ENCODE measurements around the gene KCTD5. TPM values are rescaled to one million over a fixed set of nuclear protein-coding genes. Genes with fewer than 3 reads are reported as not detected.

The KCTD5 gene
- total RNA-seq, 1 experiment from 2014 or later = 49.4 TPM

DNA sequence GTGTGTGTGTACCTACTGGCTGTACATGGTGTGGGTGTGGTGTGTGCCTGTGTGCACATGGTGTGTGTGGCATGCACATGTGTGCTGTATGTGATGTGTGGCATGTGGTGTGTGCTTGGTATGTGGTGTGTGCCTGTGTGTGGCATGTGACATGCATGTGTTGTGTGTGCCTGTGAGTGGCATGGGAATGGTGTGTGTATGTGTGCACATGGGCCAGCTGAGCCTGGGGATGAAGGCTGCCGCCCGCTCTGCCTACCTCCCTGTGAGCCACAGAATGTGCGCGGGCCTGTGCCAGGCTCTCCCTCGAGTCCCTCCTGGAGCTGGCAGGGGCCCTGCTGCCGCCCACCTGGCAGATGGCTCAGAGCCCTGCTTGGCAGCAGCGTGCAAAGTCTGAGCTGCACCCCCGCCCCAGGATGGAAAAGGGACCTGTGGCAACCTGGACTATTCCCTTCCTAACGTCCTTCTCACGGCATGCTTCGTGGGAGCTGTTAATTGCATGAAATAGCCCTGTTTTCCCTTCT is 28.4 kb downstream of the KCTD5 start:
- Mint-ChIP-seq H3K27me3 (ENCODE audit: insufficient read depth, unreplicated experiment) (no peaks in the 10 kb centered on the region), H3K4me1 (ENCODE audit: insufficient read depth, unreplicated experiment) (no peaks in the 10 kb centered on the region), H3K27ac (ENCODE audit: low read depth, unreplicated experiment) (no peak overlapping the region), H3K36me3 (ENCODE audit: insufficient read depth, unreplicated experiment) (peaks cover 40% of the 10 kb centered on the region), H3K4me3 (ENCODE audit: unreplicated experiment) (no peak overlapping the region), H3K9me3 (ENCODE audit: unreplicated experiment) (no peaks in the 10 kb centered on the region)
- no peak for DNase-seq (ENCODE audit: unreplicated experiment)
- TF ChIP-seq, protein P1, sequence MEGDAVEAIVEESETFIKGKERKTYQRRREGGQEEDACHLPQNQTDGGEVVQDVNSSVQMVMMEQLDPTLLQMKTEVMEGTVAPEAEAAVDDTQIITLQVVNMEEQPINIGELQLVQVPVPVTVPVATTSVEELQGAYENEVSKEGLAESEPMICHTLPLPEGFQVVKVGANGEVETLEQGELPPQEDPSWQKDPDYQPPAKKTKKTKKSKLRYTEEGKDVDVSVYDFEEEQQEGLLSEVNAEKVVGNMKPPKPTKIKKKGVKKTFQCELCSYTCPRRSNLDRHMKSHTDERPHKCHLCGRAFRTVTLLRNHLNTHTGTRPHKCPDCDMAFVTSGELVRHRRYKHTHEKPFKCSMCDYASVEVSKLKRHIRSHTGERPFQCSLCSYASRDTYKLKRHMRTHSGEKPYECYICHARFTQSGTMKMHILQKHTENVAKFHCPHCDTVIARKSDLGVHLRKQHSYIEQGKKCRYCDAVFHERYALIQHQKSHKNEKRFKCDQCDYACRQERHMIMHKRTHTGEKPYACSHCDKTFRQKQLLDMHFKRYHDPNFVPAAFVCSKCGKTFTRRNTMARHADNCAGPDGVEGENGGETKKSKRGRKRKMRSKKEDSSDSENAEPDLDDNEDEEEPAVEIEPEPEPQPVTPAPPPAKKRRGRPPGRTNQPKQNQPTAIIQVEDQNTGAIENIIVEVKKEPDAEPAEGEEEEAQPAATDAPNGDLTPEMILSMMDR (IDR thresholded peaks at IDR 0.05; ENCODE audit: unreplicated experiment) = no peak
- intact Hi-C loops (cut with micrococcal nuclease) = no loop called here
- CTCF ChIA-PET = no interaction called here
- POLR2A ChIA-PET = no interaction called here
- BruUV-seq (replicated peaks) = no TSS peak

DNA sequence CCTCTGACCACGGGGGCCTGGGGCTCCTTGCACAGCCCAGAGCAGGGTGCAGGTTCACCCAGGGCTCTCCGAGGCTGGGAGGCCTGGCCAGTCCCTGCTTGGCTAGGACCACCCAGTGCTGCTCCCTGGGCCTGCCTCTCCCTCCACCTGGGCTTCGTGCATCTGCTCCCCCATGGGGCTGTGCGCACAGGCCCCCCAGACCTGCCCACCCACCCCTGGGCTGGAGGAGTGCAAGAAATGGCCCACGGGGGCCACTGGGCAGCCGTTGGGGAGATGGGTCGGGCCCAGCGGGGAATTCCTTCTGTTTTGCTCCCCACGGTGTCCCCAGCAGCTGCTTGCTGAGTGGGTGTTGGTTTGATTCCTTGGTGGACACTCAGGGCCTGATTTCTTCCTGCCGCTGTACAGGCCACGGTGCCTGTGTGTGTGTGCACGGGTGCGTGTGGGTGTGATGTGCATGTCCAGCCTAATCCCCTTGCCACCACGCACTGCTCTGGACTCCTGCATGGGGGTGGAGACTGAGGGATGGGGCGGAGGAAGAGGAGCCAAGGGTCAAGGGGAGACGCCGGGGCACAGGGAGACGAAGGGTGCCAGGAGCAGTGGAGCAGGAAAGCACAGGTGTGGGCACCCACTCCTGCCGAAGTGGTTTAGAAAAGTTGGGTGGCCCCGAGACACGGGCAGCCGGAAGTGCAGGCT is 29.2 kb downstream of the KCTD5 start:
- TF ChIP-seq, protein P1 (IDR thresholded peaks at IDR 0.05; ENCODE audit: unreplicated experiment) = no peak
- Mint-ChIP-seq H3K4me1 (ENCODE audit: insufficient read depth, unreplicated experiment) (no peaks in the 10 kb centered on the region), H3K9me3 (ENCODE audit: unreplicated experiment) (no peaks in the 10 kb centered on the region), H3K27ac (ENCODE audit: low read depth, unreplicated experiment) (no peak overlapping the region), H3K27me3 (ENCODE audit: insufficient read depth, unreplicated experiment) (no peaks in the 10 kb centered on the region), H3K36me3 (ENCODE audit: insufficient read depth, unreplicated experiment) (peaks cover 40% of the 10 kb centered on the region), H3K4me3 (ENCODE audit: unreplicated experiment) (no peak overlapping the region)
- BruUV-seq (replicated peaks) = no TSS peak
- intact Hi-C loops (cut with micrococcal nuclease) = no loop called here
- POLR2A ChIA-PET = interaction anchor here (0.6 kb wide), 1 partner anchor 59 kb away, joined by 5 read pairs; no protein-coding TSS in a partner anchor
- no peak for DNase-seq (ENCODE audit: unreplicated experiment)
- CTCF ChIA-PET = no interaction called here

DNA sequence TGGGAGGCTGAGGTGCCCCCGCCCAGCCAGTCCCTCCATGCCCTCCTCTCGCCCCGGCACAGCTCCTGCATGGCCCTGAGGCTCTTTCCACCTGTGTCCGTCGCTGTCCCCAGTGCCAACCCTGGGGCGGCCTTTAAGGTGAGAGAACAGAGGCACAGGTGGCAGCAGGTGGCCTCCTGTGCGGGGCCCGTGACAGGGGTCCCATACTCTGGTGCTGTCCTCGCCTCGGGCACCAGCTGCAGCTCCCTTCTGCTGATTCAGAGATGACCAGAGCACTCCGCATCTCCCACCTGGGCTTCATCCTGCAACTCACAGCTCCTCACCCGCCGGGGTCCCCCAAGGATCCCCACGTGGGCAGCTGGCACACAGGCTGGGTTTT is 29.7 kb downstream of the KCTD5 start:
- Mint-ChIP-seq H3K27ac (ENCODE audit: low read depth, unreplicated experiment) (no peak overlapping the region), H3K4me3 (ENCODE audit: unreplicated experiment) (no peak overlapping the region), H3K9me3 (ENCODE audit: unreplicated experiment) (no peaks in the 10 kb centered on the region), H3K4me1 (ENCODE audit: insufficient read depth, unreplicated experiment) (no peaks in the 10 kb centered on the region), H3K36me3 (ENCODE audit: insufficient read depth, unreplicated experiment) (peaks cover 40% of the 10 kb centered on the region), H3K27me3 (ENCODE audit: insufficient read depth, unreplicated experiment) (no peaks in the 10 kb centered on the region)
- ChIA-PET CTCF (no interaction called here), POLR2A (interaction anchor here (0.6 to 1.1 kb wide), 2 partner anchors 41 to 58 kb away, joined by 3 to 5 read pairs; no protein-coding TSS in a partner anchor)
- no peak for DNase-seq (ENCODE audit: unreplicated experiment)
- intact Hi-C loops (cut with micrococcal nuclease) = no loop called here
- BruUV-seq (replicated peaks) = no TSS peak
- TF ChIP-seq, protein P1 (IDR thresholded peaks at IDR 0.05; ENCODE audit: unreplicated experiment) = no peak

DNA sequence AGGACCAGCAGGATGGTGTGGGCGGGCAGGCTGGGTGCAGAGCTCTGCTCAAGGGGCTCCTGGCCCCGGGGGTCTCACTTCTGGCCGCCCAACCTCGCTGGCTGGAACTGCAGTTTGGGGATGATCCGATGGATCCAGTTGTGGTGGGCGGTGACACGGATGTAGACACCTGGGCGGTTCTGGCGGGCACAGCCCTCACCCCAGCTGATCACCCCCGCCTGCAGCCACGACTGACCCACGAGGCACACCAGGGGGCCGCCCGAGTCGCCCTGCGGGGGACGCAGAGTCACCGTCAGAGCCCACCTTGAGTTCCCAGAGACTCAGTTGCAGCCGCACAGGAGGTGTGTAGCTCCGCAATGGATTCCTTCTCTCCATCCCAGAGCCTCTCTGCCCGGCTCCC is 30.2 kb downstream of the KCTD5 start:
- Mint-ChIP-seq H3K36me3 (ENCODE audit: insufficient read depth, unreplicated experiment) (peaks cover 40% of the 10 kb centered on the region), H3K27ac (ENCODE audit: low read depth, unreplicated experiment) (no peak overlapping the region)
- POLR2A ChIA-PET = interaction anchor here (1.1 kb wide), 1 partner anchor 40 kb away, joined by 3 read pairs; no protein-coding TSS in a partner anchor

More for the DNA sequence above, 30.2 kb downstream of the KCTD5 start:
- Mint-ChIP-seq H3K4me1 (ENCODE audit: insufficient read depth, unreplicated experiment) (no peaks in the 10 kb centered on the region), H3K4me3 (ENCODE audit: unreplicated experiment) (no peak overlapping the region), H3K27me3 (ENCODE audit: insufficient read depth, unreplicated experiment) (no peaks in the 10 kb centered on the region), H3K9me3 (ENCODE audit: unreplicated experiment) (no peaks in the 10 kb centered on the region)
- intact Hi-C loops (cut with micrococcal nuclease) = no loop called here
- TF ChIP-seq, protein P1 (IDR thresholded peaks at IDR 0.05; ENCODE audit: unreplicated experiment) = no peak
- CTCF ChIA-PET = no interaction called here
- BruUV-seq (replicated peaks) = no TSS peak
- no peak for DNase-seq (ENCODE audit: unreplicated experiment)
